HEK293 (cell line): ENCODE measurements around the gene RPS18.

ENCODE experiments used
- BCL11A ChIP-seq: fragments of 450-650 bp; formaldehyde crosslinking; IDR thresholded peaks from 2 replicates; pipeline ENCODE4 v1.5.1; 2016; ENCODE audit warnings: low read depth, missing biosample characterization, missing genetic modification characterization
- CTCF ChIP-seq: fragments of 450-650 bp; formaldehyde crosslinking; IDR thresholded peaks from 2 replicates; pipeline ENCODE4 v1.5.1; 2016; ENCODE audit warnings: missing biosample characterization, missing genetic modification characterization
- ZNF121 ChIP-seq: fragments of 450-650 bp; formaldehyde crosslinking; IDR thresholded peaks from 2 replicates; pipeline ENCODE4 v1.5.1; 2016; ENCODE audit warnings: missing biosample characterization, missing genetic modification characterization
- ZNF24 ChIP-seq: fragments of 450-650 bp; formaldehyde crosslinking; IDR thresholded peaks from 2 replicates; pipeline ENCODE4 v1.5.1; 2016; ENCODE audit warnings: missing biosample characterization, missing genetic modification characterization
- ZSCAN30 ChIP-seq: fragments of 450-650 bp; IDR thresholded peaks from 2 replicates; pipeline ENCODE4 v1.5.1; 2018; ENCODE audit warnings: missing biosample characterization, mild to moderate bottlenecking, missing genetic modification characterization, moderate library complexity

DNA sequence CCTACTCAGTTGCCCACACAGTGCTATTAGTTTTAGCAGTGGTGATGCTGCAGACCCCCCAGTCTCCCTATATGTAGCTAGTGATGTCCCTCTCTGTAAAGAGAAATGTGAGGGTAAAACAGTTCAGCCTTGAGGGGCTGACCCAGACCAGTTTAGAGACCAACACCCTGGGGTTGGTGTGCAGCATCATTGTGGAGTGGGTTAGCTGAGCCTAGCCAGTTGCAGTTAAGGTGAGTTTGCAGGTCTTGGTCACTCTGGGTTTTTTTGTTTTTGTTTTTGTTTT, 4.6 kb downstream of the RPS18 start:
- TF ChIP-seq ZNF24 (tag by site-specific recombination) (no peak), CTCF (tag by site-specific recombination) (no peak), ZNF121 (tag by site-specific recombination) (no peak), ZSCAN30 (no peak), BCL11A (tag by site-specific recombination) (no peak)
